Bronchial smooth muscle cell (primary cell): Measurements from ENCODE around the gene BLVRA. TPM values are rescaled to one million over a fixed set of nuclear protein-coding genes. Genes with fewer than 3 reads are reported as not detected.

Source experiments
- total RNA-seq: library from RNA; depleted of rRNA; stranded (reverse); fragments of >200 nt; gene quantifications from 2 replicates; pipeline ENCODE4 v1.2.1, GENCODE V29; 2014

Gene BLVRA
- total RNA-seq, result 36.3 and 53.4 TPM in 2 replicates

DNA sequence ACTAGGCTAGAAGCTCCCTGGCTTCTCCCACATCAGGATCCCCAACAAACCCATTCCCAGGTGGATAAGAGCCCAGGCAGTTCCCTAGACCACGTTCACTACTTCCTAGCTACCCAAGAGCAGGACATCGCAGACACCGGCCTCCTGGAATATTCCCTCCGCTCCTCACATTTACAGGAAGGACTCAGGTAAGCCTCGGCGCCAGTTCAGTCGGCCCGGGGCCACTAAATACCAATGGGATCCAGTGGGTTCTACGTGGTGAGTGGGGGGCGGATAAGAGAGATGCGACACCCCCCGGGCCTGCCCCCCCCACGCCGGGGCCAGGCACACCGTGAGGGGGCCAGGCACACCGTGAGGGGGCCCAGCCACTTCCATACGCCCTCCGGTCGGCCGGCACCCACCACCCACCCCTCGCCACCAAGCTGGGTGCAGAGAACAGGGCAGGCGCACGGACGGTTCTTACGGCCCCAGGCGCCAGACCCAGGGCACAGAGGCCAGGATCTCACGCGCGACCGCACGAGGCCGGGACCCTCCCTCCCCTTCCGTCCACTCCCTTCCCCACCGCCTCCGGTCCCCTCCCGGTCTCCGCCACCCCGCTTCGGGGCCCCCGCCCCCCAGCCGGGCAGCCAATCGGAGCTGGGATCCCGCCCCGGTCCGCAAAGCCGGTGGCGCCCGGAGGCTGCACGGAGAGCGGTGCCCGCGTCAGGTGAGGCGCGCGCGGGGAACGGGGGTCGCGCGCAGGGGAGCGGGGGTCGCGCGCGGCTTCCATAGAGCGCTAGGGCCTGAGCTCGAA, at the start of gene BLVRA:
BLVRA (plus strand) TSS at position 652 of the 793 bp plus-strand sequence. CDS start 12,479 bp downstream, outside the sequence.

DNA sequence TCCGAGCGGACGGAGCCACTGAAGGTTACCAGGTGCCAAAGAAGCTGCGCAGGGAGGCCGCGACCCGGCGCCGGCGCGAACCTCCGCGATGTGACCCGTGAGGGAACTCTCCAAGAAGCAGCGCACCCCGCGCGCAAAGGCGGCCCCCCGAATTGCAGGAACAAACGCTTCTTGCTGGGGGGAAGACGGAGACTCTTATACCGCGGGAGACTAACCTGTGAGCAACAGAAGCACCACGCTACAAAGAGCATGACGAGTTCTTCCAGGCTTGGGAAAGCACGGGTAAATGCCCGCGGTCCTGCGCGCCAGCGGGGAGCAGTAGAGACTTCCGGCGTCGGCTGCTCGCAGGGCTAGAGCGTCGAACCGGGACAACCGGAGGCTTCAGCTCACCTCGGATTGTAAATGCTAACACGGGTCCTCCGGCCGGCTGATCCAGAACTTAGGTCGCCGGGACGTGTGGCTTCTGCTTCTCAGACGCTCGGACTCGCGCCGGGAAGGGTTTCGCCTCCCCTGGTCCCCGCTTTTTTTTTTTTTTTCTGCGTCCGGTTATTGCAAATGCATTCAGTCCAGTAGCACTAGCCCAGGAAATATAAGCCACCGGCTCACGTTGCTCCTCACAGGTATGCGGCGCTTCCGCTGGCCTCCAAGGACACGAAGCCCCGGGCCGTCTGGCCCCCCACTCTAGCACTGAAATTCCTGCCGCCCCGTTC, 29.1 kb upstream of the BLVRA start, which contains the start of gene COA1:
COA1 (minus strand) TSS at position 310 of the 710 bp plus-strand sequence. CDS start 80,909 bp downstream, outside the sequence.

Other genes with a start within 250 kb of the BLVRA start
- gene STK17A, start 175.6 kb upstream of the BLVRA start, total RNA-seq, result 16.7 and 50.9 TPM in 2 replicates
- 21.0 and 30.3 TPM in 2 replicates for gene COA1, start 29.2 kb upstream of the BLVRA start, total RNA-seq
- 85.0 and 105 TPM in 2 replicates for gene MRPS24, start 110.8 kb downstream of the BLVRA start, total RNA-seq
- gene URGCP, start 147.9 kb downstream of the BLVRA start, total RNA-seq, result 27.0 and 27.4 TPM in 2 replicates
- 4.7 and 12.1 TPM in 2 replicates for gene UBE2D4, start 167.8 kb downstream of the BLVRA start, total RNA-seq
- gene SPDYE1, start 239.2 kb downstream of the BLVRA start, total RNA-seq, result under 0.01 TPM in 1 of 2 replicates, not detected in the other